ENCODE measurements around the gene TPM1.

GRCh38 chr15:63104727-63105126, 62.2 kb downstream of the TPM1 start:
- TF ChIP-seq, protein P1, sequence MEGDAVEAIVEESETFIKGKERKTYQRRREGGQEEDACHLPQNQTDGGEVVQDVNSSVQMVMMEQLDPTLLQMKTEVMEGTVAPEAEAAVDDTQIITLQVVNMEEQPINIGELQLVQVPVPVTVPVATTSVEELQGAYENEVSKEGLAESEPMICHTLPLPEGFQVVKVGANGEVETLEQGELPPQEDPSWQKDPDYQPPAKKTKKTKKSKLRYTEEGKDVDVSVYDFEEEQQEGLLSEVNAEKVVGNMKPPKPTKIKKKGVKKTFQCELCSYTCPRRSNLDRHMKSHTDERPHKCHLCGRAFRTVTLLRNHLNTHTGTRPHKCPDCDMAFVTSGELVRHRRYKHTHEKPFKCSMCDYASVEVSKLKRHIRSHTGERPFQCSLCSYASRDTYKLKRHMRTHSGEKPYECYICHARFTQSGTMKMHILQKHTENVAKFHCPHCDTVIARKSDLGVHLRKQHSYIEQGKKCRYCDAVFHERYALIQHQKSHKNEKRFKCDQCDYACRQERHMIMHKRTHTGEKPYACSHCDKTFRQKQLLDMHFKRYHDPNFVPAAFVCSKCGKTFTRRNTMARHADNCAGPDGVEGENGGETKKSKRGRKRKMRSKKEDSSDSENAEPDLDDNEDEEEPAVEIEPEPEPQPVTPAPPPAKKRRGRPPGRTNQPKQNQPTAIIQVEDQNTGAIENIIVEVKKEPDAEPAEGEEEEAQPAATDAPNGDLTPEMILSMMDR (IDR thresholded peaks at IDR 0.05): no peak
- TF ChIP-seq ZFX (IDR thresholded peaks at IDR 0.05; ENCODE audit: borderline replicate concordance): no peak
